GM20431 (cell line): Measurements from ENCODE around the gene TERC.

Source experiments
- in situ Hi-C: fragments of 300-500 bp; cut with MseI, MboI; formaldehyde crosslinking; loops from one replicate; pipeline ENCODE4 v1.15.0; 2020; ENCODE audit warnings: low sequenced_read_pairs; ENCODE audit not compliant: unreplicated experiment

Gene TERC

DNA sequence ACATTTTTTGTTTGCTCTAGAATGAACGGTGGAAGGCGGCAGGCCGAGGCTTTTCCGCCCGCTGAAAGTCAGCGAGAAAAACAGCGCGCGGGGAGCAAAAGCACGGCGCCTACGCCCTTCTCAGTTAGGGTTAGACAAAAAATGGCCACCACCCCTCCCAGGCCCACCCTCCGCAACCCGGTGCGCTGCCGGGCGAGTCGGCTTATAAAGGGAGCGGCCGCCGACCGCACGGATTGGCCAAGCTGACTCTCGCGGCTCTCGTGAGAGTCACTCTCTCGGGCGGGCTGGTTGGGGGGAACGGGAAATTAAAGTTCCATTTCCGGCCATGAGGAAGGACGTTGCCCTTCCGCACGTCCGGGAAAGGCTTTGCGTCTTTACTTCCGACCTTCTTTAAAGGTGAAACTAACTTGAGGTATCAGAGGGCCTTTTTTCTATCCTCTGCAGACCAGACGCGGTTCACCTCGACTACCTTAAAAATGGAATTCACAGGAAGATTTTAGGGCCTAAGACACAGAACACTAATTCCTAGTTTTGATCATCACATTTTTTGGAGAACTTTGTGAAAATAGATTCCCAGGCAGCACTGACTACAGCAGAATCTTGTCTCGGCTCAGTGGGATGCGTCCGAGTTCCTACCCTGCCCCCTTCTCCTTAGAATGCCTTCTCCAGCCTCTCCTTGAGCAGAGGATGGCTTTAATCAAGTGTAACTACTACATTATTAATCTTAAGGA, at the start of gene TERC:
Gene TERC (minus strand): TSS at position 179 of the 731 bp plus-strand sequence.
- in situ Hi-C loops, result no loop called here

DNA sequence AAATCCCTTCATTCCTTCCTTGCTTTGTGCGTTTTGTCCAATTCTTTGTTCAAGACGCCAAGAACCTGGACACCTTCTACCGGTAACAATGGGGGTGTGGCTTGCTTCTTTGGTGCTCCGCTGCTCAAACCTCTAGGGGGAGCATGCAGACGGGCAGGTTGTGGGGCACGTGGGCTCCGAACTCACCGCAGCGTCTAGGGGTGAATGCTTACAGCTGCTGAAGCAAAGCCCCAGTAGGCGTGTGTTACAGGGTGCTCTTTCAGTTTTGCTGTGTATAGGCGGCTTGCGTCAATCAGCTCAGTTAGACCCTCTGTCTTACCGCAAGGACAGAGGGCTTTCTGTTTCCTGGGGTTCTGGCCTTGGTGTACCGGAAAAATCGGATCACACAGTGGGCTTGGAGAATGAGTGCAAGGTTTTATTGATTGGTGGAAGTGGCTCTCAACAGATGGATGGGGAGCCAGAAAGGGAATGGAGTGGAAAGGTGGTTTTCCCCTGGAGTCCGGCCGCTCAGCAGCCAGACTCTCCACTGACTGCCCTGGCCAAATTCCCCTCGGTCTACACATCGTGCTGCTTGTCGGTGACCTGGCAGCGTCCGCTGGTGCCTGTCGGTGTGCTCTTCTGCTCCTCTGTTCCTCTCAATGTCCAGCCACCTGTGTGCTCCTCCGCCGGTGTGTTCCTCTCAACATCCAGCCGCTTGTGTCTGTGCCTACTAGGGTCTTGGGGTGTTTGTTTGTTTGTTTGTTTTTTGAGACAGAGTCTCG, 49.1 kb upstream of the TERC start:
- in situ Hi-C loops, result no loop called here

DNA sequence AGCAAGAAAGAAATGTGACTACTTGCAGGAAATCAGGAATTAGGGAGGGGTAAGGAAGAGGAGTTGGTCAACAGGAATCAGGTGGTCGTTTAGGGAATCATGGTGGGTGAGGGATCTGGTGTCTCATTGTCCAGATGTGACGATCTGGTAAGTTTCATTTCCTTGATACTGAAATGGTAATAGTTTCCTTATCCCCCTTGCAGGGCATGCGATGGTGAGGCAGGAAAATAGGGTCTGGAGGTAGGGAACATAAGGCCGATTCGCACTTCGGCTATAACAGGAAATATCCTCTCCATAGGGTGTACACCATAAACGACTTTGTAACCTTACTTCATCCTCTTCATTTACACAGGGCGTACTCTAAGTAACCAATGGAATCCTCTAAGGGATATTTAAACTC, 48.4 kb upstream of the TERC start:
- in situ Hi-C loops, result no loop called here

DNA sequence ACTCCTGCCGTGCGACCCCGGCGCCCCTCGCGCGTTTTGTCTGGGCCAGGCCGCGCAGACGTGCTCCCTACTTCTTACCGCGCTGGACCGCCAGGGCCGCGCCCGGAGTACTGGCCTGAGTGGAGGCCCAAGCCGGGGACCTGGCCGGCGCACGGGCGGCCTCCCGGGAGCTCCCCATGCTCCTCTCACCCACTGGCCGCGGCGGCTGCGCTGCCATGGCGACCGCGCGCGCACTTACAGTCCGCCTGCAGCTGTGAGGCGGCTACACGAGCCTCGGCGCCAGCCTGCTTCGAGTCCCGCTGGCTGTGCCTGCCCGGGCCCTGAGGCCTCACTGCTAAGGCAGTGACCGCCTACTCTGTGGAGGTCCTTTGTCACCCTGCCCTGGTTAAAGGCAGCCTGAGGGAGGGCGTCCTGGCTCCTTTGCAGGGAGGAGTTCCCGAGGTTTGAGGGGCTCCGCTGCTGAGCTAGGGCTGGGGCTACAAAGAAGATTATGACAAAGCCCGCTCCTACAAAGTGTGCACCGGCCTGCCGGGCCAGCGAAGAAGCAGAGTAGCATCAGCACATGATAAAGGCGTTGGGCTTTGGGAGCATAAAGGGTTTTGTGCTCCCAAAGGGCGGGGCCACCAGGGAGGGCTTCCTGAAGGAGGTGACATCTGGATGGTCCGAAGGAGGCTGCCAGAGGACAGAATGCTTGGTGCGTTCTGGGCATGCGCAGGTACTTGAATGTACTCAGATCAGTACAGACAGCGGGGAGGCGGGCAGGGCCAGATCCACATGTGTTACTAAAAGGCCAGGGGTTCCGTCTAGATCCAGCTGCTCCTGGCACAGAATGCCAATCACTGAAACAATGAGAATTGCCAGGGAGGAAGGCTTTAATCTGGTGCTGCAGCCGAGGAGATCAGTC, 47.7 kb upstream of the TERC start, which contains the start of the genes LRRC34 and LRRIQ4:
Gene LRRC34 (minus strand): TSS at position 573 of the 904 bp plus-strand sequence. CDS start 356 bp downstream, at position 217.
Gene LRRIQ4 (plus strand): TSS at position 539 of the 904 bp plus-strand sequence. CDS start 9,052 bp downstream, outside the sequence.
- in situ Hi-C loops, result no loop called here

DNA sequence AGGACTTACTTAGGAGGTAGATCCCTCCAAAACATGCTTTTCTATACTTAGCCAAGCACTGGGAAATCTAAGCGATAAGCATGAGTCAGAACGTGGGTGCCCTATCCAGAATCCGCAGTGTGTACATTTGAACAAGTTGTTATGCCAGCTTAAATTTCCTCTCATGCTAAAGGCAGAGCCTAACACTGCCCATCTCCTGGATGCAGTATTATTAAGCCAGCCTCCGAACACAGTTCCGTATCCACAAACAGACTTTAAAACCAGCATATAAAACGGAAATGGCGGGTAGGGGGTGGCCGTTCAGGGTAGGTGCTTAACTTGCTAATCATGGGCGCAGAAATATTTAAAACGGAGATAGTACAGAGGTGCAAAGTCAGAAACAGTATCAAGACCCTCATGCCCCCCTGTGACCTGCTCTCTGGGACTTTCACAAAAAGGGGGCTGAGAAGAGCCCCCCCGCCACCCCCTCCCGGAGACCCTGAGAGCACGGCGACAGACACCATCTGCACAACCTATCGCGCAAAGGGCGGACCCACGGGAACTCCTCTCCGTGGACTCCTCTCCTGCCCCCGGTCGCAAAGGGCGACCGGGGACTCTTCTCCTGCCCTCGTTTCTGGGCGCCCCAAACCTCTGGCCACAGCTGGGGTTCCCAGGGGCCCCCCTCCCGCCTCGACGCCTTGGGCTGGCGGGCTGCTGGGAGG, 46.9 kb upstream of the TERC start:
- in situ Hi-C loops, result no loop called here

DNA sequence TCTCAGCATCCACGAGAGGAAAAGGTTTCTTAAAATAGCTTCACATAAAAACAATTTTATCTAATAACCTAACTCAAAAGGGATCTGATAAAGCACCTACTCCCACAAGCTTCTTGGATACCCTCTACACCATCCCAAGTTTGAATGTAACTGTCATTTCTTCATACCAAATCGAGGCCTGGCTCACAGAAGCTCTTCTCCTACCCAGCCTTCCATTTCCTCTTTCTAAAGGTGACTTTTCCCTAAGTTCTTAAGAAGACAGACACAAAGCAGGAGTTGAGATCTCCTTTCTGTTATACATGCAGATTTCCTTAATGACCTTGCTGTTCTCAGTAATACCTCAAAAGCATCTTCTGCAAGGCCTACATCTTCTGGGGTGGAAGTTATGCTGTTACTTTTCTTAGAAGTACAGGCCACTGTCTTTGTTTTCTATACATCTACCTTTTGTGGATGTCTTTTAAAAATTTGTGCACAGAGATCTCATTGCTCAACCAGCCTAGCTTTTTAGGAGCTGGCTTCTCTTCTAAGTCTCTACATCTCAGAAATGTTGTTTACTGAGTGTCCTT, 44.5 kb upstream of the TERC start:
- in situ Hi-C loops, result no loop called here

DNA sequence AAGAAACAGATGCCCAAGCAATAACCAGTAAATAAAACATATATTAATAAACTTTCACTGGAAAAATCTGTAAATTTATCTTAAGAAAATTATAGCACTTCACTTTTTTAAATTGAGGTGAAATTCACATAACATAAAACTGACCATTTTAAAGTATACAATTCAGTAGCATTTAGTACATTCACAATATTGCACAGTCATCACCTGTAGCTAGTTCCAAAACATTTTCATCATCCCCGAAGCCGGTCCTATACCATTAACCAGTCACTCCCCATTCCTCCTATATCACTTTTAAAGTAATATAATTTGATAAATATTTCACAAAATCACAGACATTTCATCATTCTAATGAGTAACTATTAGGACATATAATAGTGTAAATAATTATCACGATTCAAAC, 39.8 kb upstream of the TERC start:
- in situ Hi-C loops, result no loop called here

DNA sequence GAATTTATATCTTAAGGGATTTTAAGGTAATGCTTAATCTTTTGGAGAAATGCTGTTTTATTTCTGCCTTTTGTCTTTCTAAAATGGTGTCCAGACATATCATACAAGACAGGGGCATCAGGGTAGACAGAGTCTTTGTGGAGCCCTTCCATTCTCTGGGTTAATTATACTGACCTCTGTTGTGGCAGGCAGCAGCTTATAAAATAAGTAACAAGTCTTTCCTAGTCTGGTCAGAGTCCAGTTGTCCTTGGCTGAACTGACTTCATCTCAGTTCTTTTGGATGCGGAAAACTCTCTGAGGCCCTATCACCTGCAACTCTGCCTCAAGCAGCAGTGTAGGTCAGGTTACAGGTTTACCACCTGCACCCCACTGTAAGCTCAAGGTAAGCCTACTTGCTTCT, 27.5 kb upstream of the TERC start:
- in situ Hi-C loops, result no loop called here

DNA sequence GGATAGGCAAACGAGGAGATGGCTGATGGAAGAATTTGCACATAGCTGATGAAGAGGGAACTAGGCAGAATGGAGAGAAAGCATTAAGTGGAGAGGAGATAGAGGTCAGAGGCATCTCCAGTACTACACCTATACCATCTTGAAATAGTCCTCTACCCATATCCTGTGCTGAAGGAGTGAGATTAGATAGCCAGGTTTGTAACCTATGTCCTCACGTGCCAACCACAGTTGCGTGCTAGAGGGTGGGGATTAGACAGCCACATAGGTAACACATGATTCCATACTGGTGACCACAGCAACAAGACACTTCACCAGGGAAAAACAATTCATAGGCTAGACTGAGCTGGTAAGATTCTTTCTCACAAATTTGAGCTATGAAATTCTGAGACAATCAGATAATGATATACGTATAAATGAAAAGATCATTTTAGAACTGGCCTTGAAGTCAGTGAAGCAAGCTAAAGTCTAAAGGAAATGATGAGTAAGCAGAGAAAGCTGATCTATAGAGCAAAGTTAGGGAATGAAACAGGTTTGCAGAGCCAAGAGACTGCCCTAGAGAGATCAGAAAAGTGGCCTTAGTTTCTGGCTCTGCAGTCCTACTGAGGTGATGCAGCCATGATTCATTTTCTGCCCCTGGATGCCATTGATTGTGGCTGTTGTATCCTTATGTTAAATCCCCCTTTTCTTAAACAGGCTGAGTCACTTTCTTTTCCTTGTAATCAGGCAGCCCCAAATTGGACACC, 26.0 kb upstream of the TERC start:
- in situ Hi-C loops, result no loop called here

DNA sequence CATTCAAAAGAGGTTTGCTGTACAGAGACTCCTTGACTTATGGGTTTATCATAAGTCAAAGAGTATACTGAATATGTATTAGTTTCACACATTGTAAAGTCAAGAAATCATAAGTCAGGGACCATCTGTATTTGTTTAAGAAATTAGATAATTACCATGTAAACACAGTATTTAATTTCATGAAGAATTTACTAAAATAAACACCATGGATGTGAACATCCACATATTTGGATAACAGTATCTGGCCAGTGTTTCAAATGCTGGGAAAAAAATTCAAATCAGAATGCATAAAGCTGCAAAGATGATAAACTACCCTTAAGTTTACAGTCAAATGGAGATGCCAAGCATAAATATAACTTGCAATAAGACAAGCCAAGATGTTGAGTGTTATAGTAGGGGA, 25.4 kb upstream of the TERC start:
- in situ Hi-C loops, result no loop called here

DNA sequence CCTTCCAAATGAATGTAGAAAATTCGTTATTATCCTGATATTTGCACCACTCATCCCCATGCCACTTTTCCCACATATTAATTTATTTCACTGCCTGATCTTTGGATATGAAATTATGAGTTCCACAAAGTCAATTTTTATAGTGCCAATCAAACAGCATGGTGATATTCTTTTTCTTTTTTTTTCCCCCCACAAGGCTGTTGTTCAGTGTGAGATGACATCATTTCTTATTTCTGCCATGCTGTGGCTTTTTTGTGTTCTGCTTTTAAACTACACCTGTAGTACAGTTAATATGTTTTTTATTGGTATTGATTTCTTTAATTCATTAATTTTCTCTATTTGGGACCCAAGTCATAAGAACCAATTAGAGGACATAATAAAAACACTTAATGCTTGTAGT, 22.9 kb upstream of the TERC start:
- in situ Hi-C loops, result no loop called here

DNA sequence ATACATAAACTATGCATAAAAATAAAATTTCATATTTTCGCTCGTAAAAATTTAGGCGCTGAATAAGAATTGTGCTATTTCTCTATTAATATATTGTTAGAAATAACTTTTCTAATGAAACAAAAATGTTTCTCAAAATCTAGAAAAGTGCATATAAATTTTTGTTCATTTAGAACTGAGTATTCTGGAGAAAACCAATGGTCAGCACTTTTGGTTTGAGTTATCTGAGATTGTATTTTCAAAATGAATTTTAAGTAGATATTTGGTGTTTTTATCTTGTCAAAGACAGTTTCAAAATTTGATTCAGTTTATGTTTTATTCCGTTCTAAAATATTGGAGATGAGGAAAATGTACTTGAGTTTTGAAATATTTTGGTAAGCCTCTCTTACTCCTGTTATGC, 22.3 kb upstream of the TERC start:
- in situ Hi-C loops, result no loop called here

DNA sequence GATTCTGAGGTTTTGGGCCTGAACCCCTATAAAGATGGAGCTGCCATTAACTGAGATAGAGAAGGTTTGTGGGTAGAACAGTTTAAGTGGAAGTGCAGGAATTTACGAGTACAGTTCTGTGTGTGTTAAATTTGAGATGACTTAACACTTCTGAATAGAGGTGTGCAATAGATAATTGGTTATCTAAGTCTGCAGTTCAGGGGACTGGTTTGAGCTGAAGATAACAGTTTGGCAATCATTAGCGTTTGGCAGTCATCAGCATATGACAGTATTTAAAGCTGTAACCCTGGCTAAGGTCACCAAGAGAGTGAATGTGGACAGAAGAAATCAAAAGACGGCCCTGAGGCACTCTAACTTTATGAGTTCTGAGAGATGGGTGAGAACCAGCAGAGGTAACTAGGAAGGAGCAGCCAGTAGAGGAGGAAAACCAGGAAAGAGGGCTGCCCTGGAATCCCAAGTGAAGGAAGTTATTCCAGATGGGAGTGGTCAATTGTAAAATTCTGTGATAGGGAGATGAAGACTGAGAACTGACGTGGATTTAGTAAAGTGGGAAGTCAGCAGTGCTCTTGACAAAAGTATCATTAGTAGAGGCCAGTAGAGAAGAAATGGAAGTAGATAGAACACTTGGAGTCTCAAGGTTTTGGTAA, 16.5 kb upstream of the TERC start:
- in situ Hi-C loops, result no loop called here

DNA sequence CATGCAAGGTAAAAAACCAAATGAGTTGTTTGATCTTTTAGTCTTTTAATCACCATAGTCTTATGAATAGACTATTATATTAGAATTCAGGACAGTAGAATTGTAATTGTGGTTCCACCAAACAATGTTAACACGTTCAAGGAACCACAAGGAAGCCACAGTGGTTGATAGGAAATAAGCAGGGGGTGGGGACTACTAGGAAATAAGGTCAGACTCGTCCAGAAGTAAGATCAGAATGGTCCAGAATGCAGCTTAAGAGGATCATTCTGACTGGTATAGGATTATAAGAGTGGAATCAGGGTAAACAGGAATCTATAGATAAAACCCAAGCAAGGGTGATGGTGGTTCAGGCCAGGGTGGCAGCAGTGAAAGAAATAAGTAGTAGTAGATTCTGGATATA, 15.9 kb upstream of the TERC start:
- in situ Hi-C loops, result no loop called here

DNA sequence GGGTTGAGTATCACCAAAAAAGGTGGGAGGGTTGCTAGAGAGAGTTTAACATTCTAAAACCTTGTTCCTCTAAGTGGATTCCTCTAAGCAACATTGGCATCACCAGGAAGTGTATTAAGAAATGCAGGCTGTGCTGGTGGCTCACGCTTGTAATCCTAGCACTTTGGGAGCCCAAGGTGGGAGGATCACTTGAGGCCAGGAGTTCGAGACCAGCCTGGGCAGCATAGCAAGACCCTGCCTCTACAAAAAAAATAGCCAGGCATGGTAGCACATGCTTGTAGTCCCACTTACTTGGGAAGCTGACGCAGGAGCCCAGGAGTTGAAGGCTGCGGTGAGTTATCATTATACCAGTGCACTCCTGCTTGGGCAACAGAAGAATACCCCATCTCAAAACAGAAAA, 13.0 kb upstream of the TERC start:
- in situ Hi-C loops, result no loop called here

DNA sequence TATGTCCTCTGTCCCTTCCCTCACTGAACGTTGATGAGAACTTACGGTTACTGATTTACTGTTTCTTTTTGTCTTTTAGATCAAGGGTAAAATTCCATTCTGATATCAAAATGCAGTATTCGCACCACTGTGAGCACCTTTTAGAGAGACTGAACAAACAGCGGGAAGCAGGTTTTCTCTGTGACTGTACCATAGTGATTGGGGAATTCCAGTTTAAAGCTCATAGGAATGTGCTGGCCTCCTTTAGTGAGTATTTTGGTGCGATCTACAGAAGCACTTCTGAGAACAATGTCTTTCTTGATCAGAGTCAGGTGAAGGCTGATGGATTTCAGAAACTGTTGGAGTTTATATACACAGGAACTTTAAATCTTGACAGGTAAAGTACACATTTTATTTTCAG, 9.3 kb upstream of the TERC start:
- in situ Hi-C loops, result no loop called here

DNA sequence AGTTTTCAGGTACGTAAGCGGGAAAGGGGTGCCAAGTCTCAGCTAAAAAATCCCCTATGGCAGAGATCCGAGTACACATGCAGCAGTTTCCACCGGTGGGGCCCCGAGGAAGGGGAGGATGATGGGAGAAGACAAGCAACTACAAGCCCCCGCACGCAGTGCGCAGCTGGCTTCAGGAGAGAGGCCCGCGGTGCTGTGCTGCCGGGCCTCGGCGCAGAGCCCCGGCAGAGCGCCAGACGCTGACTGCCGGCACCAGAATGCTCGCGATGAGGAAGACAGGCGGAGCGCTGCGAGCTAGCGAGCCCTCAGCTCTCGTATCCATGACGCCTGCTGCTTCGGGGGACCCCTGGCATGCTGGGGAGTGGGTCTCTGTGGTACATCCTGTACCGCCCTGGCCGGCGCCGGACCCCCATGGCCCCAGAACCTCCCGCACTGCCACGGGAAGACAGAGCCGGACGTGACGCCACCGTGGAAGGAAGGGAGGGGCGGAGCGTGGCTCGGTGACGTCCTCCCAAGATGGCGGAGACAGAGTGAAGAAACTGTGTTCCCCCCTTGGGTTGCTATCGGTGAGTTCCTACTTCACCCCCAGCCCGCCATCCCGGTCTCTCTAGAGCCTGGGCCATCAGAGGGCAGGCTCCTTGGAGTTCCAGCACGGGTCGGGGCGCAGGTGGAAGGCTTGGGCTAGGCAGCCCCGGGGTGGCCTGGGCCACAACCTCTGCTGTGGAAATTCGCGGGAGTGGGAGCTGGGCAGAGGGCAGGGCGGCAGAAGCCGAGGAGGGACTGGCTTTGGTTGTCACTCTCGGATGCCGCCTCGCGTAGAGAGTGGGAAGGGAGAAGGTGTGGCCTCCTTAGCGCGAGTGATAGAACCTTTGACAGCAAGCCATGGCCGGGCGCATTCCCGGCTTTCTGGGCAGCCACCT, 8.3 kb upstream of the TERC start, which contains the start of gene MYNN:
Gene MYNN (plus strand): TSS at position 500 of the 920 bp plus-strand sequence. CDS start 900 bp downstream, outside the sequence.
- in situ Hi-C loops, result no loop called here
